Stomach (tissue), 9 donors: ENCODE results near the gene ARSA. TPM values are rescaled to one million over a fixed set of nuclear protein-coding genes. Genes with fewer than 3 reads are reported as not detected.
"Not testable (repeated sequence)": the region's sequence is repeated elsewhere in the genome, so short reads cannot be mapped to it uniquely, and the experiment has no call there.

Experiments used
- DNase-seq, 2 donors: peaks; one replicate each; pipeline versions ENCODE4 v3.0.0 to v3.0.0-alpha.2; 2013 to 2019
- H3K27ac ChIP-seq, 5 donors: fragments of 200-600 bp in 4 of 5; sonication (generic) in 4 of 5; one replicate each; pipeline ENCODE4 v1.5.1; 2013 to 2019; ENCODE audit warnings: mild to moderate bottlenecking in 1 of 5, moderate library complexity in 1 of 5
- H3K27me3 ChIP-seq, 3 donors: fragments of 200-600 bp; sonication (generic); one replicate each; pipeline ENCODE4 v1.5.1; 2017 to 2019; ENCODE audit warnings: mixed run types in 1 of 3
- H3K36me3 ChIP-seq, 4 donors: fragments of 200-600 bp; sonication (generic); 1 replicate in 3 of 4; 2 replicates in 1 of 4; pipeline ENCODE4 v1.5.1; 2016 to 2019
- H3K4me1 ChIP-seq, 4 donors: fragments of 200-600 bp; sonication (generic); one replicate each; pipeline ENCODE4 v1.5.1; 2016 to 2019
- H3K4me3 ChIP-seq, 4 donors: fragments of 200-600 bp; sonication (generic) in 3 of 4; one replicate each; pipeline ENCODE4 v1.5.1; 2016 to 2019; ENCODE audit warnings: mild to moderate bottlenecking in 1 of 4
- H3K9me3 ChIP-seq, 4 donors: fragments of 200-600 bp; sonication (generic); one replicate each; pipeline ENCODE4 v1.5.1; 2016 to 2019
- EP300 ChIP-seq: sonication (generic); formaldehyde crosslinking; IDR thresholded peaks from one replicate; pipeline ENCODE4 v1.6.1; 2017; ENCODE audit warnings: antibody characterized with exemption
- POLR2A ChIP-seq, 4 donors: fragments of 450-650 bp; IDR thresholded peaks; one replicate each; pipeline ENCODE4 v1.6.1; 2016; ENCODE audit warnings: antibody characterized with exemption in 4 of 4, control low read depth in 2 of 4, mild to moderate bottlenecking in 1 of 4, moderate library complexity in 1 of 4
- POLR2AphosphoS5 ChIP-seq, 3 donors: sonication (generic); formaldehyde crosslinking; IDR thresholded peaks; one replicate each; pipeline ENCODE4 v1.6.1; 2016; ENCODE audit warnings: antibody characterized with exemption in 3 of 3
- WGBS, 5 donors: extraction: QIAGEN DNeasy Blood & Tissue Kit in 3 of 5; methylation state at CpG; one replicate each; pipeline versions ENCODE4 v1.1.5 to v1.1.7; 2013 to 2018; 5-methylcytosine and 5-hydroxymethylcytosine counted together
- intact Hi-C: fragments of 100-400 bp; cut with DNase I; formaldehyde crosslinking; loops from one replicate; pipeline ENCODE4 v1.15.1; 2023; ENCODE audit warnings: low total_unique reads
- polyA plus RNA-seq, 3 donors: library from polyadenylated mRNA; stranded (reverse); fragments of 200-250 nt; gene quantifications; one replicate each; pipeline ENCODE4 v1.2.3, GENCODE V29; 2013
- total RNA-seq, 5 donors: library from RNA; depleted of rRNA; stranded (reverse); fragments of >200 nt; gene quantifications; one replicate each; pipeline versions ENCODE4 v1.1.0 to v1.2.3, GENCODE V29; 2014 to 2016
- TF ChIP-seq, protein P1 (sequence below), 7 experiments: fragments of 450-650 bp in 4 of 7; fragments of 200-600 bp in 3 of 7; sonication (generic) in 3 of 7; IDR thresholded peaks; one replicate each; pipeline ENCODE4 v1.5.1; 2016 to 2019; ENCODE audit warnings: antibody characterized with exemption in 7 of 7, control low read depth in 2 of 7, mild to moderate bottlenecking in 1 of 7
- donor health status: healthy with polysubstance abuse.
- donor health status: Bipolar disorder and iron deficiency.
- donor health status: healthy.

Gene ARSA
- total and polyA plus RNA-seq, 8 donors: 7.7 to 88.1 (median 43.4) TPM

GRCh38 chr22:50660306-50660705 lies 32.4 kb upstream of the ARSA start:
- no peak for DNase-seq
- Histone ChIP-seq H3K4me3 (no peak overlapping the region), H3K27me3 (peaks cover 0 to 55% (median 0%) of the 10 kb centered on the region in 3 donors), H3K36me3 (no peaks in the 10 kb centered on the region), H3K9me3 (no peaks in the 10 kb centered on the region), H3K27ac (no peak overlapping the region), H3K4me1 (no peaks in the 10 kb centered on the region)
- no peak for TF ChIP-seq POLR2A (IDR thresholded peaks at IDR 0.05)
- no peak for TF ChIP-seq EP300
- TF ChIP-seq, protein P1, sequence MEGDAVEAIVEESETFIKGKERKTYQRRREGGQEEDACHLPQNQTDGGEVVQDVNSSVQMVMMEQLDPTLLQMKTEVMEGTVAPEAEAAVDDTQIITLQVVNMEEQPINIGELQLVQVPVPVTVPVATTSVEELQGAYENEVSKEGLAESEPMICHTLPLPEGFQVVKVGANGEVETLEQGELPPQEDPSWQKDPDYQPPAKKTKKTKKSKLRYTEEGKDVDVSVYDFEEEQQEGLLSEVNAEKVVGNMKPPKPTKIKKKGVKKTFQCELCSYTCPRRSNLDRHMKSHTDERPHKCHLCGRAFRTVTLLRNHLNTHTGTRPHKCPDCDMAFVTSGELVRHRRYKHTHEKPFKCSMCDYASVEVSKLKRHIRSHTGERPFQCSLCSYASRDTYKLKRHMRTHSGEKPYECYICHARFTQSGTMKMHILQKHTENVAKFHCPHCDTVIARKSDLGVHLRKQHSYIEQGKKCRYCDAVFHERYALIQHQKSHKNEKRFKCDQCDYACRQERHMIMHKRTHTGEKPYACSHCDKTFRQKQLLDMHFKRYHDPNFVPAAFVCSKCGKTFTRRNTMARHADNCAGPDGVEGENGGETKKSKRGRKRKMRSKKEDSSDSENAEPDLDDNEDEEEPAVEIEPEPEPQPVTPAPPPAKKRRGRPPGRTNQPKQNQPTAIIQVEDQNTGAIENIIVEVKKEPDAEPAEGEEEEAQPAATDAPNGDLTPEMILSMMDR (IDR thresholded peaks at IDR 0.05): no peak
- TF ChIP-seq POLR2AphosphoS5 (IDR thresholded peaks at IDR 0.05): no peak
- intact Hi-C loops: no loop called here

GRCh38 chr22:50659711-50660110 lies 31.8 kb upstream of the ARSA start:
- H3K36me3 ChIP-seq, DNase-seq, H3K4me3 ChIP-seq, H3K4me1 ChIP-seq, intact Hi-C loops, H3K27ac ChIP-seq, H3K9me3 ChIP-seq: not testable (repeated sequence)
- 87 to 94% (median 88%) methylated on average over 7 of the region's 7 CpGs for WGBS, 5 donors
- peaks cover 0 to 58% (median 0%) of the 10 kb centered on the region in 3 donors for H3K27me3 ChIP-seq

DNA sequence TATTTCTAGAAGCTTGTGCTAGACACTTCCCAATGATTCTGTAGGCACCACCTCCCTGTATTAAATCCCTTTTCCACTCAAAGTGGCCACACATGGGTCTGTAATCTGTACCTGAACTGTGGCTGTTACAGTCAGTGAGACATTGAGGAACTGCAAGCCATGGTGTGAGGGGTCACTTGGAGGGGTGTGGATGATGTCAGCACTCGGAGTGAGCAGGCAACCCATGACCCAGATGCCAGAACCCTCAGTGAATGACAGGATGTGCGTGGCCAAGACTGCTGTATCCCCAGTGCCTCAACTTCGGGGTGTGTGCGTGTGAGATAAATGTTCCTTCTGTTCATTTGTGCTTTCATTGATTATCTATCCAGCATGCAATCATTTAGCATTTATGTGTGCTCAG lies 30.0 kb upstream of the ARSA start:
- intact Hi-C loops: no loop called here
- Histone ChIP-seq H3K36me3 (no peaks in the 10 kb centered on the region), H3K27ac (no peak overlapping the region), H3K27me3 (peaks cover 0 to 67% (median 0%) of the 10 kb centered on the region in 3 donors), H3K4me1 (no peaks in the 10 kb centered on the region), H3K9me3 (no peaks in the 10 kb centered on the region), H3K4me3 (no peak overlapping the region)
- TF ChIP-seq POLR2A (IDR thresholded peaks at IDR 0.05) (no peak), EP300 (no peak), POLR2AphosphoS5 (IDR thresholded peaks at IDR 0.05) (no peak)
- TF ChIP-seq, protein P1 (IDR thresholded peaks at IDR 0.05): no peak
- WGBS, 5 donors: 35 to 65% (median 59%) methylated on average over 4 of the region's 4 CpGs
- no peak for DNase-seq

- TF ChIP-seq EP300 (no peak), POLR2AphosphoS5 (IDR thresholded peaks at IDR 0.05) (peak in 2 of 3 donors; percentile 29 to 52)
- WGBS, 5 donors: 56 to 63% (median 60%) methylated on average over 23 of the region's 23 CpGs
- H3K4me1 ChIP-seq: no peaks in the 10 kb centered on the region
- peaks cover 0 to 66% (median 0%) of the 10 kb centered on the region in 3 donors for H3K27me3 ChIP-seq
- H3K9me3 ChIP-seq: no peaks in the 10 kb centered on the region
- peak in 1 of 2 donors; percentile 47 for DNase-seq
- intact Hi-C loops: no loop called here
- H3K36me3 ChIP-seq: no peaks in the 10 kb centered on the region
- peak overlapping the region in 4 of 5 donors; percentile 13 to 61 (median 50) for H3K27ac ChIP-seq
- no peak overlapping the region for H3K4me3 ChIP-seq
These were observed 28.4 kb upstream of the ARSA start for GRCh38 chr22:50656122-50657070.

GRCh38 chr22:50654664-50655063 lies 26.7 kb upstream of the ARSA start:
- DNase-seq: peak in 1 of 2 donors; percentile 2
- H3K9me3 ChIP-seq, intact Hi-C loops, H3K4me3 ChIP-seq, H3K36me3 ChIP-seq, H3K4me1 ChIP-seq, H3K27ac ChIP-seq: not testable (repeated sequence)
- 80 to 89% (median 85%) methylated on average over 6 of the region's 6 CpGs for WGBS, 5 donors
- H3K27me3 ChIP-seq: peaks cover 0 to 53% (median 0%) of the 10 kb centered on the region in 3 donors

DNA sequence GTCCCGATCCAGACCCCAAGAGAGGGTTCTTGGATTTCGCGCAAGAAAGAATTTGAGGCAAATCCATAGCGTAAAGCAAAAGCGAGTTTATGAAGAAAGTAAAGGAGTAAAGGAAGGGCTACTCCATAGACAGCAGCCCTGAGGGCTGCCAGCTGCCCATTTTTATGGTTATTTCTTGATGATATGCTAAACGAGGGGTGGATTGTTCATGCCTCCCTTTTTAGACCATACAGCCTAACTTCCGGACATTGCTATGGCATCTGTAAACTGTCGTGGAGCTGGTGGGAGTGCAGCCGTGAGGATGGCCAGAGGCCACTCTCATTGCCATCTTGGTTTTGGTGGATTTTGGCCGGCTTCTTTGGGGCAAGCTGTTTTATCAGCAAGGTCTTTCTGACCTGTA lies 25.3 kb upstream of the ARSA start:
- Histone ChIP-seq H3K27ac (no peak overlapping the region), H3K4me3 (no peak overlapping the region), H3K36me3 (no peaks in the 10 kb centered on the region), H3K27me3 (peaks cover 0 to 43% (median 0%) of the 10 kb centered on the region in 3 donors), H3K4me1 (no peaks in the 10 kb centered on the region), H3K9me3 (peaks cover 0 to 12% (median 5%) of the 10 kb centered on the region in 4 donors)
- intact Hi-C loops: no loop called here
- WGBS, 5 donors: 86 to 92% (median 90%) methylated on average over 10 of the region's 10 CpGs
- no peak for DNase-seq
- TF ChIP-seq POLR2AphosphoS5 (IDR thresholded peaks at IDR 0.05) (no peak), EP300 (no peak), POLR2A (IDR thresholded peaks at IDR 0.05) (no peak)
- TF ChIP-seq, protein P1 (IDR thresholded peaks at IDR 0.05): no peak

DNA sequence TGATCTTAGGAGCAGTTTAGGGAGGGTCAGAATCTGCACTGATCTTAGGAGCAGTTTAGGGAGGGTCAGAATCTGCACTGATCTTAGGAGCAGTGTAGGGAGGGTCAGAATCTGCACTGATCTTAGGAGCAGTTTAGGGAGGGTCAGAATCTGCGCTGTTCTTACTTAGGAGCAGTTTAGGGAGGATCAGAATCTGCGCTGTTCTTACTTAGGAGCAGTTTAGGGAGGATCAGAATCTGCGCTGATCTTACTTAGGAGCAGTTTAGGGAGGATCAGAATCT lies 15.8 kb upstream of the ARSA start:
- H3K4me3 ChIP-seq, H3K9me3 ChIP-seq, DNase-seq, H3K27ac ChIP-seq, H3K36me3 ChIP-seq, intact Hi-C loops: not testable (repeated sequence)
- peaks cover 0 to 57% (median 17%) of the 10 kb centered on the region in 3 donors for H3K27me3 ChIP-seq
- H3K4me1 ChIP-seq: peaks cover 0 to 11% (median 9%) of the 10 kb centered on the region in 4 donors
- WGBS, 5 donors: 57 to 73% (median 65%) methylated on average over 3 of the region's 3 CpGs

DNA sequence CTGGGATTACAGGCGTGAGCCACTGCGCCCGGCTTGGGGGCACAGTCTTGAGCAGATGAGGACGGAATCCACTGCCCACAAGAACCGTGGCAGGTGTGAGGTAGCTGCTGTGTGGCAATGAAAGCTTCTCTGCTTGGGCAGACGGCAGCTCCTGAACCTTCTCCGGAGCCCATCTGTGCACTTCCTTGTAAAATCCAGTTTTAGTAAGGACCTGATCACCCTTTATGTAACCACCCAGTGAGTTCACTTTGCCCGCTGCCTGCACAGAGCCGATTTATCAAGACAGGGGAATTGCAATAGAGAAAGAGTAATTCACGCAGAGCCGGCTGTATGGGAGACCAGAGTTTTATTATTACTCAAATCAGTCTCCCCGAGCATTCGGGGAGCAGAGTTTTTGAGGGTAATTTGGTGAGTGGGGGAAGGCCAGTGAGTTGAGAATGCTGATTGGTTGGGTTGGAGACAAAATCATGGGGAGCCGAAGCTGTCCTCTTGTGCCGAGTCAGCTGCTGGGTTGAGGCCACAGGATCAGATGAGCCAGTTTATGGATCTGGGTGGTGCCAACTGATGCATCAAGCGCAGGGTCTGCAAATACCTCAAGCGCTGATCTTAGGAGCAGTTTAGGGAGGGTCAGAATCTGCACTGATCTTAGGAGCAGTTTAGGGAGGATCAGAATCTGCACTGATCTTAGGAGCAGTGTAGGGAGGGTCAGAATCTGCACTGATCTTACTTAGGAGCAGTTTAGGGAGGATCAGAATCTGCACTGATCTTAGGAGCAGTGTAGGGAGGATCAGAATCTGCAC lies 15.3 kb upstream of the ARSA start:
- H3K36me3 ChIP-seq, H3K4me3 ChIP-seq, intact Hi-C loops, H3K9me3 ChIP-seq, H3K27ac ChIP-seq: not testable (repeated sequence)
- peaks cover 0 to 57% (median 17%) of the 10 kb centered on the region in 3 donors for H3K27me3 ChIP-seq
- 90 to 94% (median 91%) methylated on average over 17 of the region's 17 CpGs for WGBS, 5 donors
- peaks cover 0 to 11% (median 9%) of the 10 kb centered on the region in 4 donors for H3K4me1 ChIP-seq
- DNase-seq: peak in 1 of 2 donors; percentile 12
